Measurements from ENCODE around the gene EDN2. TPM values are rescaled to one million over a fixed set of nuclear protein-coding genes. Genes with fewer than 3 reads are reported as not detected.

The EDN2 gene
- total and polyA plus RNA-seq, 3 experiments from 2014 or later, result not detected

DNA sequence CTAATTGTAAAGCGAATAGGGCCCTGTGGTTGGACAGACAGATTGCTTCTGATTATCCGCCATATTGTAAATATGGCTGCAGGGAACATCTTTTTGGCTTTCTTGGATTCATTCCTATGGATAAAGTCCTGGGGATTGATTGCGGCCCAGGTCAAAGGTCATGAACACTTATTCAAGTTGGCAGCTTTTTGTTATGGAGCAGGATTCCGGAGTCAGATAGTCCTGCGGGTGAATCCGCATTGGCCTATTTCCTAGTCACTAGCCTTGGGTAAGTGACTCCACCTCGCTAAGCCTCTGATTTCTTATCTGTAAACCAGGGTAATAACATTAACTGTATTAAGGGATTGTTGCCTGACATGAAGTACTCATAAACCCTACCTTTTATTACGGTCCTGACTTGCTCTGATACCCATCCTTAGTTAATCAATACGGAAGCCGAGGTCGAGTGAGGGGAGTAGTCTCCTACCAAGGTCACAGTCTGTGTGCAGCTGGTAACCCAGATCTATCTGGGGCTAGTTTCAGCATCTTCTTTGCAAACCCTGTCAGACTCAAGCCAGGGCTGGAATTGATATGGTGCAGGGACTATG, 31.7 kb downstream of the EDN2 start:
- no peak overlapping the region for H3K27ac ChIP-seq (ENCODE audit: low read depth, low read length)
- no peak overlapping the region for H3K4me3 ChIP-seq (ENCODE audit: low read length)
- Mint-ChIP-seq H3K4me3 (no peak overlapping the region), H3K36me3 (no peaks in the 10 kb centered on the region), H3K9me3 (no peaks in the 10 kb centered on the region), H3K27me3 (peaks cover 4 to 6% of the 10 kb centered on the region in 2 donors), H3K27ac (no peak overlapping the region), H3K4me1 (no peaks in the 10 kb centered on the region)
- DNase-seq, result no peak
- ChIA-PET POLR2A (no interaction called here), CTCF (no interaction called here)
- H3K36me3 ChIP-seq (ENCODE audit: insufficient read depth, low read length), result no peaks in the 10 kb centered on the region
- no peaks in the 10 kb centered on the region for H3K27me3 ChIP-seq (ENCODE audit: insufficient read depth, low read length, poor library complexity, severe bottlenecking)
- no peaks in the 10 kb centered on the region for H3K9me3 ChIP-seq (ENCODE audit: low read length)
- H3K4me1 ChIP-seq (ENCODE audit: insufficient read depth, low read length), result no peaks in the 10 kb centered on the region

GRCh38 chr1:41450747-41451285, 33.7 kb downstream of the EDN2 start:
- no peaks in the 10 kb centered on the region for H3K4me1 ChIP-seq (ENCODE audit: insufficient read depth, low read length)
- POLR2A ChIA-PET, result no interaction called here
- H3K27ac ChIP-seq (ENCODE audit: low read depth, low read length), result no peak overlapping the region
- no peak overlapping the region for H3K4me3 ChIP-seq (ENCODE audit: low read length)
- no peak for DNase-seq
- H3K36me3 ChIP-seq (ENCODE audit: insufficient read depth, low read length), result no peaks in the 10 kb centered on the region
- CTCF ChIA-PET, result no interaction called here
- Mint-ChIP-seq H3K4me1 (no peaks in the 10 kb centered on the region), H3K27me3 (peaks cover 10 to 11% of the 10 kb centered on the region in 2 donors), H3K36me3 (no peaks in the 10 kb centered on the region), H3K9me3 (peaks cover 0 to 3% (median 0%) of the 10 kb centered on the region in 5 donors), H3K27ac (no peak overlapping the region), H3K4me3 (no peak overlapping the region)
- H3K27me3 ChIP-seq (ENCODE audit: insufficient read depth, low read length, poor library complexity, severe bottlenecking), result no peaks in the 10 kb centered on the region
- no peaks in the 10 kb centered on the region for H3K9me3 ChIP-seq (ENCODE audit: low read length)

DNA sequence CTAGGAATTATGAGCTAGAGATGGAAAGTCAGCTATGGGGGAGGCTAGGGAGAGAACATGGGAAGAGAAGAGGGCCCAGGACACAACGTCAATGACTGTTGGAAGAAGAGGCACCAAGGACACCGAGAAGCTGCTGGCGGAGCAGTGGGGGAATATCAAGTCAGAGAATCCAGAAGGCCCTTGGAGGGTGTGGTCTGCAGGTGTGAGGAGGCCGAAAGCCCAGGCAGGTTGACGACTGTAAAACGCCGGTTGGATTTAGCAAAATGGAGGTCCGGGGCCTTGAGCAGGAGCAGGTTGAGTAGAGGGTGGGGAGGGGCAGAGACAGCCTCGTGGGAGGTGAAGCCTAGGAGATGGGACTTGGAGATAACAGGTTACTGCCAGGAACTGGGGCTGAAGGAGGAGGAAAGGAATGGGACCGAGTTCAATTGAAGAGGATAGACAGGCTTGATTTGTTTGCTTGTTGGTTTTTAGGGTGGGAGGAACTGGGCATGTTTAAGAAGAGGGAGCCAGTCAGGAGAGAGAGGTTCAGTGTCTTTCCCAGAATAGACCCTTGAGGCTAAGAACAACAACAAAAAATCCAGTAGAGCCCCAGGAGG, 35.1 kb downstream of the EDN2 start:
- peaks cover 14 to 18% of the 10 kb centered on the region in 2 donors for H3K27me3 Mint-ChIP-seq
- POLR2A ChIA-PET, result no interaction called here
- CTCF ChIA-PET, result no interaction called here

GRCh38 chr1:41448821-41449220, 35.7 kb downstream of the EDN2 start:
- ChIA-PET POLR2A (no interaction called here), CTCF (no interaction called here)
- Histone ChIP-seq H3K9me3 (ENCODE audit: low read length) (peaks cover 8% of the 10 kb centered on the region), H3K4me1 (ENCODE audit: insufficient read depth, low read length) (no peaks in the 10 kb centered on the region), H3K27me3 (ENCODE audit: insufficient read depth, low read length, poor library complexity, severe bottlenecking) (no peaks in the 10 kb centered on the region), H3K4me3 (ENCODE audit: low read length) (no peak overlapping the region), H3K27ac (ENCODE audit: low read depth, low read length) (no peak overlapping the region), H3K36me3 (ENCODE audit: insufficient read depth, low read length) (no peaks in the 10 kb centered on the region)
- H3K36me3 Mint-ChIP-seq, result no peaks in the 10 kb centered on the region
- H3K4me3 Mint-ChIP-seq, result no peak overlapping the region
- no peaks in the 10 kb centered on the region for H3K4me1 Mint-ChIP-seq
- H3K27me3 Mint-ChIP-seq, result peaks cover 14 to 21% of the 10 kb centered on the region in 2 donors
- H3K9me3 Mint-ChIP-seq, result peaks cover 0 to 18% (median 11%) of the 10 kb centered on the region in 5 donors
- peak overlapping the region in 1 of 8 donors; percentile 86 for H3K27ac Mint-ChIP-seq
- DNase-seq, result no peak

More for the DNA sequence above, 35.1 kb downstream of the EDN2 start:
- no peak for DNase-seq
- Mint-ChIP-seq H3K27ac (peak overlapping the region in 1 of 8 donors; percentile 86), H3K4me1 (no peaks in the 10 kb centered on the region), H3K4me3 (no peak overlapping the region), H3K9me3 (peaks cover 0 to 14% (median 9%) of the 10 kb centered on the region in 5 donors), H3K36me3 (no peaks in the 10 kb centered on the region)
- Histone ChIP-seq H3K4me1 (ENCODE audit: insufficient read depth, low read length) (no peaks in the 10 kb centered on the region), H3K27me3 (ENCODE audit: insufficient read depth, low read length, poor library complexity, severe bottlenecking) (no peaks in the 10 kb centered on the region), H3K9me3 (ENCODE audit: low read length) (peaks cover 6% of the 10 kb centered on the region), H3K36me3 (ENCODE audit: insufficient read depth, low read length) (no peaks in the 10 kb centered on the region), H3K27ac (ENCODE audit: low read depth, low read length) (no peak overlapping the region), H3K4me3 (ENCODE audit: low read length) (no peak overlapping the region)

GRCh38 chr1:41447995-41448770, 36.3 kb downstream of the EDN2 start:
- H3K27me3 Mint-ChIP-seq, result peaks cover 16 to 23% of the 10 kb centered on the region in 2 donors
- H3K27ac ChIP-seq (ENCODE audit: low read depth, low read length), result no peak overlapping the region
- no peaks in the 10 kb centered on the region for H3K4me1 ChIP-seq (ENCODE audit: insufficient read depth, low read length)
- peaks cover 8% of the 10 kb centered on the region for H3K9me3 ChIP-seq (ENCODE audit: low read length)
- peak overlapping the region in 1 of 7 donors; percentile 8 for H3K4me3 Mint-ChIP-seq
- H3K4me3 ChIP-seq (ENCODE audit: low read length), result no peak overlapping the region
- DNase-seq, result no peak
- H3K9me3 Mint-ChIP-seq, result peaks cover 0 to 18% (median 11%) of the 10 kb centered on the region in 5 donors
- ChIA-PET CTCF (no interaction called here), POLR2A (no interaction called here)
- H3K27me3 ChIP-seq (ENCODE audit: insufficient read depth, low read length, poor library complexity, severe bottlenecking), result no peaks in the 10 kb centered on the region
- no peaks in the 10 kb centered on the region for H3K4me1 Mint-ChIP-seq
- no peaks in the 10 kb centered on the region for H3K36me3 ChIP-seq (ENCODE audit: insufficient read depth, low read length)
- H3K36me3 Mint-ChIP-seq, result no peaks in the 10 kb centered on the region
- no peak overlapping the region for H3K27ac Mint-ChIP-seq

DNA sequence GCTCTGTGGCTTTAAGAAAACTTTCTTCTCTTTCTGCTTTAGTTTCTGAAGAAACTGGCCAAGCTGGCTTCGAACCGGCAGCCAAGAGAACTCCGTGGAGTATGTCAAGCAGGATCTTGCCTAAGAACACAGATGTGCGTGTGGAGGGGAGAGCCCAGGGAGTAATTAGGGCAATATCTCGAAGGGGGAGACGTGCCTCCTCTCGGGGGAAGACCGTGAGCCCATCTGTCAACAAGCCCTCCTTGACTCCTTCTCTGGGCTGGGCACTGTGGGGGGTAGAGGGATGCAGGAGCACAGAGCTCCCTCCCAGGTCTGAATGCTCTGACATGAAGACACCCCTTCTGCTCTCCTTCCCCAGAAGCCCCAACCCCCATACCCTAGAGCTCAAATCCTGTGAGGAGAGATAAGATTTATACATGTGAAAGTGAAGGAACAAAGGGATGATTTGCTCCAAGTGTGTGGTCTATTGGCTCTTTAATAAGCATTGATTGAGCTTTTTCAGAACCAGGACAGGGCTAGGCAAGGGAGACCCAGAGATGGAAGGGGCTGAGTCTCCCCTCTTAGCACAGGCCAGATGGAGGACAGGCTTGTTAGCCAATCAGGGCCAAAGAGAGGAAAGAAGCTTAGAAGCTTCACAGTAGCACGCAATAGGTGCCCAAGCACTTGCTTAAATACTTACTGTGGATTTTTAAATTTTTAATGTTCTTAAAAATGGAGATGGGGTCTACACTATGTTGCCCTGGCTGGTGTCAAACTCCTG, 37.5 kb downstream of the EDN2 start:
- H3K4me3 ChIP-seq (ENCODE audit: low read length), result no peak overlapping the region
- no peak overlapping the region for H3K27ac ChIP-seq (ENCODE audit: low read depth, low read length)
- no peak overlapping the region for H3K27ac Mint-ChIP-seq
- H3K27me3 Mint-ChIP-seq, result peaks cover 20 to 23% of the 10 kb centered on the region in 2 donors
- H3K4me1 ChIP-seq (ENCODE audit: insufficient read depth, low read length), result no peaks in the 10 kb centered on the region
- POLR2A ChIA-PET, result no interaction called here
- H3K27me3 ChIP-seq (ENCODE audit: insufficient read depth, low read length, poor library complexity, severe bottlenecking), result no peaks in the 10 kb centered on the region
- H3K36me3 Mint-ChIP-seq, result no peaks in the 10 kb centered on the region
- CTCF ChIA-PET, result no interaction called here
- DNase-seq, result no peak
- H3K4me1 Mint-ChIP-seq, result no peaks in the 10 kb centered on the region
- H3K9me3 Mint-ChIP-seq, result peaks cover 0 to 18% (median 11%) of the 10 kb centered on the region in 5 donors
- H3K4me3 Mint-ChIP-seq, result no peak overlapping the region
- peaks cover 8% of the 10 kb centered on the region for H3K9me3 ChIP-seq (ENCODE audit: low read length)
- H3K36me3 ChIP-seq (ENCODE audit: insufficient read depth, low read length), result no peaks in the 10 kb centered on the region

GRCh38 chr1:41444785-41445184, 39.7 kb downstream of the EDN2 start:
- Histone ChIP-seq H3K4me1 (ENCODE audit: insufficient read depth, low read length) (no peaks in the 10 kb centered on the region), H3K9me3 (ENCODE audit: low read length) (peaks cover 8% of the 10 kb centered on the region), H3K36me3 (ENCODE audit: insufficient read depth, low read length) (no peaks in the 10 kb centered on the region), H3K27me3 (ENCODE audit: insufficient read depth, low read length, poor library complexity, severe bottlenecking) (no peaks in the 10 kb centered on the region), H3K4me3 (ENCODE audit: low read length) (no peak overlapping the region), H3K27ac (ENCODE audit: low read depth, low read length) (no peak overlapping the region)
- no peak for DNase-seq
- H3K27ac Mint-ChIP-seq, result no peak overlapping the region
- no peaks in the 10 kb centered on the region for H3K4me1 Mint-ChIP-seq
- H3K4me3 Mint-ChIP-seq, result no peak overlapping the region
- ChIA-PET CTCF (interaction anchor here (1.0 kb wide), 1 partner anchor 11 kb away, joined by 3 read pairs; no protein-coding TSS in a partner anchor), POLR2A (no interaction called here)
- H3K36me3 Mint-ChIP-seq, result no peaks in the 10 kb centered on the region
- H3K9me3 Mint-ChIP-seq, result peaks cover 0 to 18% (median 11%) of the 10 kb centered on the region in 5 donors
- H3K27me3 Mint-ChIP-seq, result peaks cover 21 to 27% of the 10 kb centered on the region in 2 donors

Data from CD8-positive, alpha-beta memory T cell (primary cell).